ENCODE data around the gene KIAA1958. TPM values are rescaled to one million over a fixed set of nuclear protein-coding genes. Genes with fewer than 3 reads are reported as not detected.

KIAA1958 gene
- total RNA-seq, 1 experiment from 2014 or later = 18.5 TPM

DNA sequence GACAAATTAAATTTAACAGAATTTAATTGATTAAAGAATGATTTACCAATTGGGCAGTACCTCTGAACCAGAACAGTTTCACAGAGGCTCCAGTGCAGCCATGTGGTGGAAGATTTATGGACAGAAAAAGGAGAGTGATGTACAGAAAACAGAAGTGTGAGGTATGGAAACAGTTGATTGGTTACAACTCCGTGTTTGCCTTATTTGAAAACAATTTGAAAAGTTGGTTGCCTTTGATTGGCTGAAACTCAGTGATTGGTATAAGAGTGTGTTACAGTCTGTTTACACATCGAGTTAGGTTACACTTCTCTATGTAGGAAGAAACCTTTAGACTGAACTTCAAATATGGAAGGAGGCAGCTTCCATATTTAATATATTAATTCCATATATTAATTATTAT lies 30.1 kb downstream of the KIAA1958 start:
- Histone ChIP-seq H3K9me3 (ENCODE audit: control insufficient read depth in 1 of 2, insufficient read depth in 1 of 2, low read depth in 1 of 2, low read length in 2 of 2) (no peaks in the 10 kb centered on the region), H3K4me2 (ENCODE audit: low read length) (no peak overlapping the region), H3K36me3 (ENCODE audit: control insufficient read depth in 1 of 2, insufficient read depth in 2 of 2, low read length in 2 of 2) (no peaks in the 10 kb centered on the region), H3K27ac (ENCODE audit: low read depth, low read length) (no peak overlapping the region), H3K9ac (ENCODE audit: low read length) (no peak overlapping the region), H3K4me1 (ENCODE audit: control insufficient read depth in 1 of 2, insufficient read depth in 2 of 2, low read length in 2 of 2) (no peaks in the 10 kb centered on the region), H3K27me3 (ENCODE audit: insufficient read depth, low read length) (no peaks in the 10 kb centered on the region), H2AFZ (ENCODE audit: low read depth, low read length, poor library complexity, severe bottlenecking) (no peak overlapping the region), H3K4me3 (replicated peaks in 1 of 2; ENCODE audit: low read depth in 1 of 2, low read length in 2 of 2) (no peak overlapping the region), H4K20me1 (ENCODE audit: insufficient read depth) (no peaks in the 10 kb centered on the region), H3K9me2 (ENCODE audit: insufficient read depth) (no peaks in the 10 kb centered on the region), H3K79me2 (ENCODE audit: insufficient read depth, low read length) (no peaks in the 10 kb centered on the region)
- TF ChIP-seq, protein P1, sequence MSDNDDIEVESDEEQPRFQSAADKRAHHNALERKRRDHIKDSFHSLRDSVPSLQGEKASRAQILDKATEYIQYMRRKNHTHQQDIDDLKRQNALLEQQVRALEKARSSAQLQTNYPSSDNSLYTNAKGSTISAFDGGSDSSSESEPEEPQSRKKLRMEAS (IDR thresholded peaks at IDR 0.05) = no peak
- TF ChIP-seq POLR2AphosphoS5 (IDR thresholded peaks at IDR 0.05; ENCODE audit: low read depth, low read length) (no peak), FOSL1 (IDR thresholded peaks at IDR 0.05; ENCODE audit: low read depth) (no peak), EGR1 (IDR thresholded peaks at IDR 0.05; ENCODE audit: low read depth) (no peak), EZH2phosphoT487 (IDR thresholded peaks at IDR 0.05; ENCODE audit: borderline replicate concordance) (no peak)
- intact Hi-C loops (cut with micrococcal nuclease) = no loop called here
- ChIA-PET POLR2A (no interaction called here), CTCF (no interaction called here), RAD21 (ENCODE audit: low non-redundant PET in 1 of 2, low total read pairs in 2 of 2, uncharacterized antibody in 2 of 2, unreplicated experiment in 2 of 2) (no interaction called here)
- DNase-seq (ENCODE audit: low read depth, low spot score) = no peak
- no peak for ATAC-seq
- BruUV-seq (replicated peaks) = no TSS peak

GRCh38 chr9:112520069-112520468 lies 33.4 kb downstream of the KIAA1958 start:
- RAD21 ChIA-PET (ENCODE audit: low non-redundant PET in 1 of 2, low total read pairs in 2 of 2, uncharacterized antibody in 2 of 2, unreplicated experiment in 2 of 2) = no interaction called here
- CTCF ChIA-PET = no interaction called here
- no peak for TF ChIP-seq TCF7L2 (IDR thresholded peaks at IDR 0.05; ENCODE audit: borderline replicate concordance, extremely low read depth, insufficient read depth, insufficient read length)
- TF ChIP-seq, protein P2, sequence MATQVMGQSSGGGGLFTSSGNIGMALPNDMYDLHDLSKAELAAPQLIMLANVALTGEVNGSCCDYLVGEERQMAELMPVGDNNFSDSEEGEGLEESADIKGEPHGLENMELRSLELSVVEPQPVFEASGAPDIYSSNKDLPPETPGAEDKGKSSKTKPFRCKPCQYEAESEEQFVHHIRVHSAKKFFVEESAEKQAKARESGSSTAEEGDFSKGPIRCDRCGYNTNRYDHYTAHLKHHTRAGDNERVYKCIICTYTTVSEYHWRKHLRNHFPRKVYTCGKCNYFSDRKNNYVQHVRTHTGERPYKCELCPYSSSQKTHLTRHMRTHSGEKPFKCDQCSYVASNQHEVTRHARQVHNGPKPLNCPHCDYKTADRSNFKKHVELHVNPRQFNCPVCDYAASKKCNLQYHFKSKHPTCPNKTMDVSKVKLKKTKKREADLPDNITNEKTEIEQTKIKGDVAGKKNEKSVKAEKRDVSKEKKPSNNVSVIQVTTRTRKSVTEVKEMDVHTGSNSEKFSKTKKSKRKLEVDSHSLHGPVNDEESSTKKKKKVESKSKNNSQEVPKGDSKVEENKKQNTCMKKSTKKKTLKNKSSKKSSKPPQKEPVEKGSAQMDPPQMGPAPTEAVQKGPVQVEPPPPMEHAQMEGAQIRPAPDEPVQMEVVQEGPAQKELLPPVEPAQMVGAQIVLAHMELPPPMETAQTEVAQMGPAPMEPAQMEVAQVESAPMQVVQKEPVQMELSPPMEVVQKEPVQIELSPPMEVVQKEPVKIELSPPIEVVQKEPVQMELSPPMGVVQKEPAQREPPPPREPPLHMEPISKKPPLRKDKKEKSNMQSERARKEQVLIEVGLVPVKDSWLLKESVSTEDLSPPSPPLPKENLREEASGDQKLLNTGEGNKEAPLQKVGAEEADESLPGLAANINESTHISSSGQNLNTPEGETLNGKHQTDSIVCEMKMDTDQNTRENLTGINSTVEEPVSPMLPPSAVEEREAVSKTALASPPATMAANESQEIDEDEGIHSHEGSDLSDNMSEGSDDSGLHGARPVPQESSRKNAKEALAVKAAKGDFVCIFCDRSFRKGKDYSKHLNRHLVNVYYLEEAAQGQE (IDR thresholded peaks at IDR 0.05; ENCODE audit: low read depth) = no peak
- ATAC-seq (no peak), DNase-seq (ENCODE audit: low read depth, low spot score) (no peak)
- Histone ChIP-seq H3K4me1 (ENCODE audit: control insufficient read depth in 1 of 2, insufficient read depth in 2 of 2, low read length in 2 of 2) (no peaks in the 10 kb centered on the region), H3K4me3 (replicated peaks in 1 of 2; ENCODE audit: low read depth in 1 of 2, low read length in 2 of 2) (no peak overlapping the region), H4K20me1 (ENCODE audit: insufficient read depth) (no peaks in the 10 kb centered on the region), H3K27me3 (ENCODE audit: insufficient read depth, low read length) (no peaks in the 10 kb centered on the region), H3K9me2 (ENCODE audit: insufficient read depth) (no peaks in the 10 kb centered on the region), H3K79me2 (ENCODE audit: insufficient read depth, low read length) (peaks cover 7% of the 10 kb centered on the region; the same call in 1 of the 2 replicates), H3K36me3 (ENCODE audit: control insufficient read depth in 1 of 2, insufficient read depth in 2 of 2, low read length in 2 of 2) (no peaks in the 10 kb centered on the region), H3K4me2 (ENCODE audit: low read length) (no peak overlapping the region), H2AFZ (ENCODE audit: low read depth, low read length, poor library complexity, severe bottlenecking) (no peak overlapping the region), H3K27ac (ENCODE audit: low read depth, low read length) (no peak overlapping the region), H3K9ac (ENCODE audit: low read length) (no peak overlapping the region), H3K9me3 (ENCODE audit: control insufficient read depth in 1 of 2, insufficient read depth in 1 of 2, low read depth in 1 of 2, low read length in 2 of 2) (no peaks in the 10 kb centered on the region)
- intact Hi-C loops (cut with micrococcal nuclease) = no loop called here
- no TSS peak for BruUV-seq (replicated peaks)
- POLR2A ChIA-PET = no interaction called here

All from HCT116 (cell line).